ENCODE results near the gene CRB1.
"Not testable (repeated sequence)": the region's sequence is repeated elsewhere in the genome, so short reads cannot be mapped to it uniquely, and the experiment has no call there.

The CRB1 gene

DNA sequence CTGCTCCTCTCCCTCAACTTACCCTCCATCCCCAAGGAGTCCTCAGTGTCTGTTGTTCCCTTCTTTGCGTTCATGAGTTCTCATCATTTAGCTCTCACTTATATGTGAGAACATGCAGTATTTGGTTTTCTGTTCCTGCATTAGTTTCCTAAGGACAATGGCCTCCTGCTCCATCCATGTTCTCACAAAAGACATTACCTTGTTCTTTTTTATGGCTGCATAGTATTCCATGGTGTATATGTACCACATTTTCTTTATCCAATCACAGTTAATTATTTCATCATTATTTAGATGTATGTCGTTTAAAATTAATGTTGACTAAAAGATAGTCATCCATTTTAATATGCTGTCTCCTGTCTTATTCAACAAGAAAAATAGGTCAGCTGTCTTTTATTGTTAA, 134.1 kb downstream of the CRB1 start:
- H3K4me1 ChIP-seq: no peaks in the 10 kb centered on the region
- DNase-seq: no peak
- H3K4me3 ChIP-seq: no peak overlapping the region
- no peaks in the 10 kb centered on the region for H3K27me3 ChIP-seq
- intact Hi-C loops (cut with DNase I; ENCODE audit: low total_unique reads): no loop called here
- no peaks in the 10 kb centered on the region for H3K9me3 ChIP-seq
- H3K36me3 ChIP-seq: no peaks in the 10 kb centered on the region
- no peak overlapping the region for H3K27ac ChIP-seq
- no peak for TF ChIP-seq CTCF (IDR thresholded peaks at IDR 0.05)

GRCh38 chr1:197404774-197405173, 136.7 kb downstream of the CRB1 start:
- H3K36me3 ChIP-seq; H3K4me1 ChIP-seq; intact Hi-C loops (cut with DNase I; ENCODE audit: low total_unique reads); DNase-seq; H3K27ac ChIP-seq; H3K9me3 ChIP-seq; H3K27me3 ChIP-seq; H3K4me3 ChIP-seq: not testable (repeated sequence)

GRCh38 chr1:197405614-197406013, 137.6 kb downstream of the CRB1 start:
- H3K27me3 ChIP-seq; H3K4me1 ChIP-seq; H3K36me3 ChIP-seq; DNase-seq; H3K9me3 ChIP-seq; H3K4me3 ChIP-seq; H3K27ac ChIP-seq; intact Hi-C loops (cut with DNase I; ENCODE audit: low total_unique reads): not testable (repeated sequence)

- no peak overlapping the region for H3K4me3 ChIP-seq
- H3K9me3 ChIP-seq: no peaks in the 10 kb centered on the region
- no peak for DNase-seq
- no peaks in the 10 kb centered on the region for H3K27me3 ChIP-seq
- no peaks in the 10 kb centered on the region for H3K36me3 ChIP-seq
- H3K4me1 ChIP-seq: no peaks in the 10 kb centered on the region
- intact Hi-C loops (cut with DNase I; ENCODE audit: low total_unique reads): no loop called here
- H3K27ac ChIP-seq: no peak overlapping the region
- no peak for TF ChIP-seq CTCF (IDR thresholded peaks at IDR 0.05)
These were observed 145.5 kb downstream of the CRB1 start for GRCh38 chr1:197413564-197413963.

DNA sequence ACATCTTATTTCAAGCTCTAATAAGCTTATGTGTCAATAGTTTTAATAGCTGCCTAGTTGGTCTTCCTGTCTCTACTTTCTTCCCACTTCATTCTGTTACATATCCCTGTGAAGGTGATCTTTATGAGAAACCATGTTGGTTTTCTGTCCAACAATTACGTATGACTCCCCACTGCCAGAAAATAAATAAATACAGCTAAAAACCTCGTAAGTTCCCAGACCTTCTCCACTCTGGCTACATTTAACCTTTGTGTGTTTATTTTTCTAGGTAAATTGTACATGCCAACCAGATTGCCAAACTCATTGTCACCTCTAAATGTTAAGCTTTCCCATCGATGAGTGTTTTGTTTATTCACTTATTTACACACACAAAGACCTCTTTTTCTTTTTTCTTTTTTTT, 147.2 kb downstream of the CRB1 start:
- no peak for TF ChIP-seq CTCF (IDR thresholded peaks at IDR 0.05)
- no peak for DNase-seq
- H3K4me3 ChIP-seq: no peak overlapping the region
- intact Hi-C loops (cut with DNase I; ENCODE audit: low total_unique reads): no loop called here
- H3K27ac ChIP-seq: no peak overlapping the region
- H3K9me3 ChIP-seq: no peaks in the 10 kb centered on the region
- no peaks in the 10 kb centered on the region for H3K4me1 ChIP-seq
- no peaks in the 10 kb centered on the region for H3K36me3 ChIP-seq
- no peaks in the 10 kb centered on the region for H3K27me3 ChIP-seq

- DNase-seq: no peak
- Histone ChIP-seq H3K4me3 (no peak overlapping the region), H3K36me3 (no peaks in the 10 kb centered on the region), H3K4me1 (no peaks in the 10 kb centered on the region), H3K27me3 (no peaks in the 10 kb centered on the region), H3K9me3 (no peaks in the 10 kb centered on the region), H3K27ac (no peak overlapping the region)
- no peak for TF ChIP-seq CTCF (IDR thresholded peaks at IDR 0.05)
- intact Hi-C loops (cut with DNase I; ENCODE audit: low total_unique reads): no loop called here
These were observed 150.6 kb downstream of the CRB1 start for GRCh38 chr1:197418693-197419092.

GRCh38 chr1:197422993-197423392, 154.9 kb downstream of the CRB1 start:
- no peaks in the 10 kb centered on the region for H3K36me3 ChIP-seq
- H3K27ac ChIP-seq: no peak overlapping the region
- intact Hi-C loops (cut with DNase I; ENCODE audit: low total_unique reads): no loop called here
- DNase-seq: no peak
- no peak for TF ChIP-seq CTCF (IDR thresholded peaks at IDR 0.05)
- no peaks in the 10 kb centered on the region for H3K9me3 ChIP-seq
- no peaks in the 10 kb centered on the region for H3K27me3 ChIP-seq
- H3K4me1 ChIP-seq: no peaks in the 10 kb centered on the region
- no peak overlapping the region for H3K4me3 ChIP-seq
